GM18520 (cell line): ENCODE results near the gene LTC4S.

Experiments used
- ATAC-seq: cut with Tn5 transposase; IDR thresholded peaks from one replicate; pipeline ENCODE4 v1.9.1; 2021; ENCODE audit not compliant: unreplicated experiment

Gene LTC4S

DNA sequence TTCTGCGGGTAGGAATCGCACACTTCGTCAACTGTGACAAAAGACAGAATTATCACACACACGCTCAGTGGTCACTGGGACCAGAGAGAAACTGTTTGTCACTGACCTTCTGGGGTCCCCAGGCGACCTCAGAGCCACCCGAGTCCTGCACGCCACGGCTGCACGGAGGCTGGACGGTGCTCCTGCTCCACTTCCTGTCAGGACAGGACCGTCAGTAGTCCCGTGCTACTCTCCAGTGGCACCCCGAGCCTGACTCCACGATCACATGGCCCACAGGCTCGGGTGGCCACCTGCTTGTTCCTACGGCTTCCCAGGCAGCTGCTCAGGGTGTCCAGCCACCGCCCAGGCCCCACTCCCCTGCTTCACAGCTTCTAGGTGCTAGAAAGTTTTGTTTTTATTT lies 47.0 kb downstream of the LTC4S start:
- no peak for ATAC-seq

DNA sequence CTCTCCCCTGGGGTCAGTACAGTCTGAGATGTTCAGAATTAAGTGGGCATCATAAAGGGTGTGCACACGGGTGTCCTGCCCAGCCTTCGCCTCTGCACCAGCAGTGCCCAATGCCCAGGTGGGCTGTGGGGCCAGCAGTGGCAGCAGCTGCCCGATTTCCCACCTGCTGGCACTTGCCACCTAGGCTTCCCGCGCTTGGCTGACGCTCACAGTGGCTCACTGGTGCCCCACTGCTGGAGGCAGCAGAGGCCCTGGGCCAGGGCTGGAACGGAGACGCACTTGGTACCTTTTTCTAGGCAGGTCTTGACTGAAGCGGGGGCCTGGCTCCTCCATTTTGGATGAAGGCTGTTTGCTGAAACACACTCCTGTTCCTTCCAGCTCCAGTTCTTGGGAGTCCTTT lies 47.8 kb downstream of the LTC4S start:
- no peak for ATAC-seq
